SK-N-SH treated with all-trans-retinoic acid at 6 μM for 48 hours (cell line): ENCODE data around the gene OSGIN1.

Experiments used
- GLIS3 ChIP-seq: fragments of 250-450 bp; sonication (Bioruptor Pico); IDR thresholded peaks from 2 replicates; pipeline ENCODE4 v1.5.0; 2020; ENCODE audit warnings: mild to moderate bottlenecking, moderate library complexity
- RARB ChIP-seq: fragments of 250-450 bp; sonication (Bioruptor Pico); IDR thresholded peaks from 2 replicates; pipeline ENCODE4 v1.8.0; 2021; ENCODE audit warnings: mild to moderate bottlenecking, moderate library complexity
- ZFP30 ChIP-seq: fragments of 450-650 bp; formaldehyde crosslinking; IDR thresholded peaks from 2 replicates; pipeline ENCODE4 v1.5.0; 2022; ENCODE audit warnings: mild to moderate bottlenecking, moderate library complexity
- TF ChIP-seq, protein P1 (sequence below): fragments of 250-450 bp; sonication (Bioruptor Pico); IDR thresholded peaks from 2 replicates; pipeline ENCODE4 v1.5.1; 2021; ENCODE audit warnings: mild to moderate bottlenecking, moderate library complexity

DNA sequence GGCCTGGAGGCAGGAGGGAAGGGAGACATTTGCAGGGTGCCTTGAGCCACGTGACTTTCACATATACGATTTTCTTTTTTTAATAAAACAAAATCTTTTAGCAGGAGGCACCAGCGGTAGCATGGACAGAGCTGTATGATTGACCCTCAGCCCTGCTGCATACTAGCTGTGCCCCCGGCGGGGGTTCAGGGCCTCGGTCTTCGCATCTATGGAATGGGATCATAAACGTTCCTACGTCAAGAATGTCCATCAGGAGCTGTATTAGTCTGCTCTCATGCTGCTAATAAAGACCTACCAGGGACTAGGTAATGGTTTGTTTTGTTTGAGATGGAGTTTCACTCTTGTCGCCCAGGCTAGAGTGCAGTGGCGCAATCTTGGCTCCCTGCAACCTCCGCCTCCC lies 62.4 kb downstream of the OSGIN1 start:
- TF ChIP-seq, protein P1, sequence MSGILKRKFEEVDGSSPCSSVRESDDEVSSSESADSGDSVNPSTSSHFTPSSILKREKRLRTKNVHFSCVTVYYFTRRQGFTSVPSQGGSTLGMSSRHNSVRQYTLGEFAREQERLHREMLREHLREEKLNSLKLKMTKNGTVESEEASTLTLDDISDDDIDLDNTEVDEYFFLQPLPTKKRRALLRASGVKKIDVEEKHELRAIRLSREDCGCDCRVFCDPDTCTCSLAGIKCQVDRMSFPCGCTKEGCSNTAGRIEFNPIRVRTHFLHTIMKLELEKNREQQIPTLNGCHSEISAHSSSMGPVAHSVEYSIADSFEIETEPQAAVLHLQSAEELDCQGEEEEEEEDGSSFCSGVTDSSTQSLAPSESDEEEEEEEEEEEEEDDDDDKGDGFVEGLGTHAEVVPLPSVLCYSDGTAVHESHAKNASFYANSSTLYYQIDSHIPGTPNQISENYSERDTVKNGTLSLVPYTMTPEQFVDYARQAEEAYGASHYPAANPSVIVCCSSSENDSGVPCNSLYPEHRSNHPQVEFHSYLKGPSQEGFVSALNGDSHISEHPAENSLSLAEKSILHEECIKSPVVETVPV, result no peak
- no peak for TF ChIP-seq ZFP30
- no peak for TF ChIP-seq RARB (CRISPR knock-in tag)
- TF ChIP-seq GLIS3 (CRISPR knock-in tag), result no peak
